ENCODE measurements around the gene EMILIN2. TPM values are rescaled to one million over a fixed set of nuclear protein-coding genes. Genes with fewer than 3 reads are reported as not detected.

EMILIN2 gene
- total and polyA plus RNA-seq, 2 of the 13 experiments (the other 11 are each of a cell fraction or from before 2014, with no cell fraction given): 7.6 to 8.2 TPM

- in situ Hi-C loops (cut with HindIII; ENCODE audit: extremely low pct_ligation_motif_present, low pct_unique_long_range_greater_than_20kb) (no loop called here), intact Hi-C loops (cut with micrococcal nuclease; ENCODE audit: unreplicated experiment) (no loop called here)
- H3K9me3 ChIP-seq (ENCODE audit: low read length): peaks cover 4% of the 10 kb centered on the region; the same call in 1 of the 2 replicates
- BruUV-seq (replicated peaks): no TSS peak
- POLR2A ChIA-PET: no interaction called here
- FAIRE-seq (no peak), DNase-seq (ENCODE audit: low spot score) (no peak), ATAC-seq (no peak)
- H3K9ac ChIP-seq (ENCODE audit: insufficient read depth, low read depth, low read length): no peak overlapping the region
- H3K4me1 ChIP-seq (ENCODE audit: insufficient read depth, low read length): peaks cover 24% of the 10 kb centered on the region
- WGBS (ENCODE audit: low lambda C conversion rate): 71% methylated on average over 6 of the region's 6 CpGs
- TF ChIP-seq ARNT (IDR thresholded peaks at IDR 0.05) (no peak), ZFP36L2 (CRISPR knock-in tag; IDR thresholded peaks at IDR 0.05) (no peak), SPEN (CRISPR knock-in tag; IDR thresholded peaks at IDR 0.05; ENCODE audit: low read depth) (no peak), ZNF850 (CRISPR knock-in tag; conservative IDR thresholded peaks at IDR 0.05) (no peak), SUZ12 (IDR thresholded peaks at IDR 0.05; ENCODE audit: low read depth, low read length) (no peak), RNF219 (CRISPR knock-in tag; IDR thresholded peaks at IDR 0.05) (no peak), ISL2 (CRISPR knock-in tag; IDR thresholded peaks at IDR 0.05) (no peak), YEATS4 (CRISPR knock-in tag; IDR thresholded peaks at IDR 0.05; ENCODE audit: borderline replicate concordance) (no peak), ZNF274 (CRISPR knock-in tag; IDR thresholded peaks at IDR 0.05) (no peak)
- TF ChIP-seq, protein P1, sequence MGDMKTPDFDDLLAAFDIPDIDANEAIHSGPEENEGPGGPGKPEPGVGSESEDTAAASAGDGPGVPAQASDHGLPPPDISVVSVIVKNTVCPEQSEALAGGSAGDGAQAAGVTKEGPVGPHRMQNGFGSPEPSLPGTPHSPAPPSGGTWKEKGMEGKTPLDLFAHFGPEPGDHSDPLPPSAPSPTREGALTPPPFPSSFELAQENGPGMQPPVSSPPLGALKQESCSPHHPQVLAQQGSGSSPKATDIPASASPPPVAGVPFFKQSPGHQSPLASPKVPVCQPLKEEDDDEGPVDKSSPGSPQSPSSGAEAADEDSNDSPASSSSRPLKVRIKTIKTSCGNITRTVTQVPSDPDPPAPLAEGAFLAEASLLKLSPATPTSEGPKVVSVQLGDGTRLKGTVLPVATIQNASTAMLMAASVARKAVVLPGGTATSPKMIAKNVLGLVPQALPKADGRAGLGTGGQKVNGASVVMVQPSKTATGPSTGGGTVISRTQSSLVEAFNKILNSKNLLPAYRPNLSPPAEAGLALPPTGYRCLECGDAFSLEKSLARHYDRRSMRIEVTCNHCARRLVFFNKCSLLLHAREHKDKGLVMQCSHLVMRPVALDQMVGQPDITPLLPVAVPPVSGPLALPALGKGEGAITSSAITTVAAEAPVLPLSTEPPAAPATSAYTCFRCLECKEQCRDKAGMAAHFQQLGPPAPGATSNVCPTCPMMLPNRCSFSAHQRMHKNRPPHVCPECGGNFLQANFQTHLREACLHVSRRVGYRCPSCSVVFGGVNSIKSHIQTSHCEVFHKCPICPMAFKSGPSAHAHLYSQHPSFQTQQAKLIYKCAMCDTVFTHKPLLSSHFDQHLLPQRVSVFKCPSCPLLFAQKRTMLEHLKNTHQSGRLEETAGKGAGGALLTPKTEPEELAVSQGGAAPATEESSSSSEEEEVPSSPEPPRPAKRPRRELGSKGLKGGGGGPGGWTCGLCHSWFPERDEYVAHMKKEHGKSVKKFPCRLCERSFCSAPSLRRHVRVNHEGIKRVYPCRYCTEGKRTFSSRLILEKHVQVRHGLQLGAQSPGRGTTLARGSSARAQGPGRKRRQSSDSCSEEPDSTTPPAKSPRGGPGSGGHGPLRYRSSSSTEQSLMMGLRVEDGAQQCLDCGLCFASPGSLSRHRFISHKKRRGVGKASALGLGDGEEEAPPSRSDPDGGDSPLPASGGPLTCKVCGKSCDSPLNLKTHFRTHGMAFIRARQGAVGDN (CRISPR knock-in tag; IDR thresholded peaks at IDR 0.05): no peak
- TF ChIP-seq, protein P2, sequence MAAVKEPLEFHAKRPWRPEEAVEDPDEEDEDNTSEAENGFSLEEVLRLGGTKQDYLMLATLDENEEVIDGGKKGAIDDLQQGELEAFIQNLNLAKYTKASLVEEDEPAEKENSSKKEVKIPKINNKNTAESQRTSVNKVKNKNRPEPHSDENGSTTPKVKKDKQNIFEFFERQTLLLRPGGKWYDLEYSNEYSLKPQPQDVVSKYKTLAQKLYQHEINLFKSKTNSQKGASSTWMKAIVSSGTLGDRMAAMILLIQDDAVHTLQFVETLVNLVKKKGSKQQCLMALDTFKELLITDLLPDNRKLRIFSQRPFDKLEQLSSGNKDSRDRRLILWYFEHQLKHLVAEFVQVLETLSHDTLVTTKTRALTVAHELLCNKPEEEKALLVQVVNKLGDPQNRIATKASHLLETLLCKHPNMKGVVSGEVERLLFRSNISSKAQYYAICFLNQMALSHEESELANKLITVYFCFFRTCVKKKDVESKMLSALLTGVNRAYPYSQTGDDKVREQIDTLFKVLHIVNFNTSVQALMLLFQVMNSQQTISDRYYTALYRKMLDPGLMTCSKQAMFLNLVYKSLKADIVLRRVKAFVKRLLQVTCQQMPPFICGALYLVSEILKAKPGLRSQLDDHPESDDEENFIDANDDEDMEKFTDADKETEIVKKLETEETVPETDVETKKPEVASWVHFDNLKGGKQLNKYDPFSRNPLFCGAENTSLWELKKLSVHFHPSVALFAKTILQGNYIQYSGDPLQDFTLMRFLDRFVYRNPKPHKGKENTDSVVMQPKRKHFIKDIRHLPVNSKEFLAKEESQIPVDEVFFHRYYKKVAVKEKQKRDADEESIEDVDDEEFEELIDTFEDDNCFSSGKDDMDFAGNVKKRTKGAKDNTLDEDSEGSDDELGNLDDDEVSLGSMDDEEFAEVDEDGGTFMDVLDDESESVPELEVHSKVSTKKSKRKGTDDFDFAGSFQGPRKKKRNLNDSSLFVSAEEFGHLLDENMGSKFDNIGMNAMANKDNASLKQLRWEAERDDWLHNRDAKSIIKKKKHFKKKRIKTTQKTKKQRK (IDR thresholded peaks at IDR 0.05; ENCODE audit: low read length): no peak
- no peak overlapping the region for H2AFZ ChIP-seq (ENCODE audit: low read length)
- CTCF ChIA-PET (ENCODE audit: low intra/inter-chr PET ratio, low total read pairs): no interaction called here
- no peak overlapping the region for H3K4me2 ChIP-seq (ENCODE audit: low read depth, low read length)
- no peaks in the 10 kb centered on the region for H3K79me2 ChIP-seq (ENCODE audit: insufficient read depth, low read length)
- H3K27me3 ChIP-seq (ENCODE audit: control insufficient read depth in 1 of 2, insufficient read depth in 2 of 2, low read length in 2 of 2): peaks cover 0 to 8% of the 10 kb centered on the region in 2 experiments; a peak in 2 of 5 replicates
- H4K20me1 ChIP-seq (ENCODE audit: insufficient read depth, low read length): no peaks in the 10 kb centered on the region
- H3K4me3 ChIP-seq (replicated peaks in 1 of 3; ENCODE audit: insufficient read depth in 1 of 3, low read depth in 2 of 3, low read length in 3 of 3): no peak overlapping the region
- H3K27ac ChIP-seq (ENCODE audit: extremely low read length, insufficient read depth, low read length): no peak overlapping the region
- H3K36me3 ChIP-seq (replicated peaks in 1 of 2; ENCODE audit: control insufficient read depth in 1 of 2, insufficient read depth in 2 of 2, low read length in 2 of 2): no peaks in the 10 kb centered on the region
These were observed 24.4 kb upstream of the EMILIN2 start for GRCh38 chr18:2822213-2822921.

All from HepG2 (cell line).